Peyer's patch (tissue), 4 donors: ENCODE results near the gene SACM1L. TPM values are rescaled to one million over a fixed set of nuclear protein-coding genes. Genes with fewer than 3 reads are reported as not detected.

Source experiments
- DNase-seq, 3 donors: peaks; one replicate each; pipeline ENCODE4 v3.0.0-alpha.2; 2017 to 2019
- H3K27ac ChIP-seq, 4 donors: fragments of 200-600 bp; sonication (generic); one replicate each; pipeline ENCODE4 v1.5.1; 2016 to 2019
- H3K27me3 ChIP-seq, 2 donors: fragments of 200-600 bp; sonication (generic); one replicate each; pipeline ENCODE4 v1.5.1; 2019
- H3K36me3 ChIP-seq, 3 donors: fragments of 200-600 bp; sonication (generic); one replicate each; pipeline ENCODE4 v1.5.1; 2016 to 2019
- H3K4me1 ChIP-seq, 4 donors: fragments of 200-600 bp; sonication (generic); one replicate each; pipeline ENCODE4 v1.5.1; 2016 to 2019
- H3K4me3 ChIP-seq, 4 donors: fragments of 200-600 bp; sonication (generic); 1 replicate in 3 of 4; 2 replicates in 1 of 4; pipeline ENCODE4 v1.5.1; 2016 to 2019; ENCODE audit warnings: mild to moderate bottlenecking in 1 of 4
- H3K9me3 ChIP-seq, 4 donors: fragments of 200-600 bp; sonication (generic); one replicate each; pipeline ENCODE4 v1.5.1; 2016 to 2019; ENCODE audit warnings: mild to moderate bottlenecking in 1 of 4
- CTCF ChIP-seq, 6 experiments: fragments of 450-650 bp in 4 of 6; fragments of 200-600 bp in 2 of 6; sonication (generic) in 1 of 6; IDR thresholded peaks; one replicate each; pipeline ENCODE4 v1.5.1; 2017 to 2019; ENCODE audit warnings: antibody characterized with exemption in 6 of 6, mild to moderate bottlenecking in 3 of 6, moderate library complexity in 1 of 6
- POLR2A ChIP-seq, 2 donors: fragments of 450-650 bp; IDR thresholded peaks; one replicate each; pipeline ENCODE4 v1.5.1; 2017; ENCODE audit warnings: antibody characterized with exemption in 2 of 2, mild to moderate bottlenecking in 2 of 2, moderate library complexity in 2 of 2
- total RNA-seq, 4 donors: library from RNA; depleted of rRNA; stranded (reverse); fragments of >200 nt; gene quantifications; one replicate each; pipeline ENCODE4 v1.1.0, GENCODE V29; 2016

SACM1L gene
- total RNA-seq, 4 donors from 2014 or later: 42.0 to 79.2 (median 59.2) TPM

- Histone ChIP-seq H3K27ac (no peak overlapping the region), H3K36me3 (no peaks in the 10 kb centered on the region), H3K4me1 (peaks cover 0 to 32% (median 4%) of the 10 kb centered on the region in 4 donors), H3K4me3 (no peak overlapping the region), H3K9me3 (no peaks in the 10 kb centered on the region), H3K27me3 (no peaks in the 10 kb centered on the region)
- TF ChIP-seq POLR2A (IDR thresholded peaks at IDR 0.05): no peak
- TF ChIP-seq CTCF (IDR thresholded peaks at IDR 0.05): no peak
- no peak for DNase-seq
Measured at GRCh38 chr3:45642731-45643152, 46.5 kb upstream of the SACM1L start.

- Histone ChIP-seq H3K4me3 (no peak overlapping the region), H3K27me3 (no peaks in the 10 kb centered on the region), H3K27ac (peak overlapping the region in 2 of 4 donors; percentile 8 to 15), H3K4me1 (peaks cover 0 to 32% (median 2%) of the 10 kb centered on the region in 4 donors), H3K9me3 (no peaks in the 10 kb centered on the region), H3K36me3 (no peaks in the 10 kb centered on the region)
- DNase-seq: no peak
- TF ChIP-seq POLR2A (IDR thresholded peaks at IDR 0.05) (no peak), CTCF (IDR thresholded peaks at IDR 0.05) (no peak)
Measured at GRCh38 chr3:45644063-45644790, 45.0 kb upstream of the SACM1L start.

GRCh38 chr3:45644791-45645201, 44.4 kb upstream of the SACM1L start:
- H3K9me3 ChIP-seq: no peaks in the 10 kb centered on the region
- TF ChIP-seq POLR2A (IDR thresholded peaks at IDR 0.05) (no peak), CTCF (IDR thresholded peaks at IDR 0.05) (no peak)
- peak overlapping the region in 2 of 4 donors; percentile 8 to 15 for H3K27ac ChIP-seq
- no peak overlapping the region for H3K4me3 ChIP-seq
- H3K27me3 ChIP-seq: no peaks in the 10 kb centered on the region
- no peak for DNase-seq
- peaks cover 0 to 26% (median 1%) of the 10 kb centered on the region in 4 donors for H3K4me1 ChIP-seq
- no peaks in the 10 kb centered on the region for H3K36me3 ChIP-seq

- peak overlapping the region in 3 of 4 donors; percentile 12 to 62 (median 29) for H3K27ac ChIP-seq
Measured at GRCh38 chr3:45646051-45646585, 43.1 kb upstream of the SACM1L start.

GRCh38 chr3:45647148-45647619, 42.0 kb upstream of the SACM1L start:
- Histone ChIP-seq H3K27ac (peak overlapping the region in 3 of 4 donors; percentile 27 to 62 (median 28)), H3K4me1 (peaks cover 0 to 22% (median 0%) of the 10 kb centered on the region in 4 donors), H3K9me3 (no peaks in the 10 kb centered on the region), H3K36me3 (no peaks in the 10 kb centered on the region), H3K27me3 (no peaks in the 10 kb centered on the region), H3K4me3 (no peak overlapping the region)
- no peak for TF ChIP-seq CTCF (IDR thresholded peaks at IDR 0.05)
- TF ChIP-seq POLR2A (IDR thresholded peaks at IDR 0.05): no peak
- DNase-seq: no peak

More at GRCh38 chr3:45646051-45646585, 43.1 kb upstream of the SACM1L start:
- peak in 1 of 3 donors; percentile 61 for DNase-seq
- Histone ChIP-seq H3K27me3 (no peaks in the 10 kb centered on the region), H3K36me3 (no peaks in the 10 kb centered on the region), H3K9me3 (no peaks in the 10 kb centered on the region), H3K4me1 (peaks cover 0 to 22% (median 0%) of the 10 kb centered on the region in 4 donors), H3K4me3 (no peak overlapping the region)
- TF ChIP-seq POLR2A (IDR thresholded peaks at IDR 0.05) (no peak), CTCF (IDR thresholded peaks at IDR 0.05) (no peak)
